ENCODE results near the gene SNHG17.
"Not testable (repeated sequence)": the region's sequence is repeated elsewhere in the genome, so short reads cannot be mapped to it uniquely, and the experiment has no call there.

- TF ChIP-seq CTCF (IDR thresholded peaks at IDR 0.05; ENCODE audit: borderline replicate concordance, extremely low read depth, low read length, poor library complexity, severe bottlenecking); EZH2 (IDR thresholded peaks at IDR 0.05; ENCODE audit: borderline replicate concordance, low read depth, low read length, severe bottlenecking): not testable (repeated sequence)
These were observed 26.4 kb upstream of the SNHG17 start for GRCh38 chr20:38461569-38461968.

Data from DND-41 (cell line).